Ectodermal cell (in vitro differentiated cells): ENCODE results near the gene UVRAG.
"Not testable (repeated sequence)": the region's sequence is repeated elsewhere in the genome, so short reads cannot be mapped to it uniquely, and the experiment has no call there.

Experiments
- H3K27ac ChIP-seq: 2 replicates; pipeline ENCODE4 v1.7.0; 2013; ENCODE audit warnings: mild to moderate bottlenecking, low read depth, low read length; ENCODE audit not compliant: insufficient read depth, poor library complexity, severe bottlenecking
- H3K27me3 ChIP-seq: 2 replicates; pipeline ENCODE4 v1.7.0; 2013; ENCODE audit warnings: mild to moderate bottlenecking, low read length; ENCODE audit not compliant: insufficient read depth, control insufficient read depth, poor library complexity, severe bottlenecking
- H3K36me3 ChIP-seq: one replicate; pipeline ENCODE4 v1.7.0; 2013; ENCODE audit warnings: low read length; ENCODE audit not compliant: control insufficient read depth, insufficient read depth
- H3K4me1 ChIP-seq: one replicate; pipeline ENCODE4 v1.7.0; 2013; ENCODE audit warnings: low read length; ENCODE audit not compliant: control insufficient read depth, insufficient read depth
- H3K4me3 ChIP-seq: 2 replicates; pipeline ENCODE4 v1.7.0; 2013; ENCODE audit warnings: low read depth, low read length, control low read depth; ENCODE audit not compliant: insufficient read depth
- H3K9me3 ChIP-seq: 2 replicates; pipeline ENCODE4 v1.7.0; 2013; ENCODE audit warnings: mild to moderate bottlenecking, low read length, moderate library complexity; ENCODE audit not compliant: control insufficient read depth
- WGBS, 2 experiments: methylation state at CpG; one replicate each; pipeline ENCODE4 v1.1.7; 2013; ENCODE audit warnings: missing lambda C conversion rate in 2 of 2; 5-methylcytosine and 5-hydroxymethylcytosine counted together

UVRAG gene

GRCh38 chr11:76073724-76074123 is 258.7 kb downstream of the UVRAG start:
- H3K36me3 ChIP-seq: no peaks in the 10 kb centered on the region
- no peak overlapping the region for H3K27ac ChIP-seq
- no peaks in the 10 kb centered on the region for H3K27me3 ChIP-seq
- H3K9me3 ChIP-seq: no peaks in the 10 kb centered on the region
- H3K4me3 ChIP-seq: no peak overlapping the region
- 100% methylated on average over 1 of the region's 1 CpG for WGBS, 2 experiments
- no peaks in the 10 kb centered on the region for H3K4me1 ChIP-seq

- no peak overlapping the region for H3K4me3 ChIP-seq
- H3K9me3 ChIP-seq: no peaks in the 10 kb centered on the region
- H3K4me1 ChIP-seq: no peaks in the 10 kb centered on the region
- no peak overlapping the region for H3K27ac ChIP-seq
- H3K27me3 ChIP-seq: no peaks in the 10 kb centered on the region
- no peaks in the 10 kb centered on the region for H3K36me3 ChIP-seq
- 78 to 91% methylated on average over 1 of the region's 1 CpG for WGBS, 2 experiments
These were observed 259.4 kb downstream of the UVRAG start for GRCh38 chr11:76074148-76075095.

- Histone ChIP-seq H3K9me3 (no peaks in the 10 kb centered on the region), H3K4me1 (no peaks in the 10 kb centered on the region), H3K4me3 (no peak overlapping the region), H3K27me3 (no peaks in the 10 kb centered on the region), H3K36me3 (no peaks in the 10 kb centered on the region), H3K27ac (no peak overlapping the region)
- 95 to 97% methylated on average over 2 of the region's 2 CpGs for WGBS, 2 experiments
These were observed 260.7 kb downstream of the UVRAG start for GRCh38 chr11:76075716-76076115.

- 87 to 92% methylated on average over 4 of the region's 4 CpGs for WGBS, 2 experiments
- not testable (repeated sequence) for H3K27me3 ChIP-seq, H3K9me3 ChIP-seq, H3K36me3 ChIP-seq, H3K4me3 ChIP-seq, H3K4me1 ChIP-seq, H3K27ac ChIP-seq
These were observed 261.2 kb downstream of the UVRAG start for GRCh38 chr11:76076253-76076652.

- Histone ChIP-seq H3K27me3 (no peaks in the 10 kb centered on the region), H3K4me1 (no peaks in the 10 kb centered on the region), H3K9me3 (no peaks in the 10 kb centered on the region), H3K36me3 (no peaks in the 10 kb centered on the region), H3K27ac (no peak overlapping the region), H3K4me3 (no peak overlapping the region)
- WGBS, 2 experiments: 92 to 100% methylated on average over 1 of the region's 1 CpG
These were observed 261.7 kb downstream of the UVRAG start for GRCh38 chr11:76076749-76077148.

GRCh38 chr11:76077575-76078150 is 262.7 kb downstream of the UVRAG start:
- Histone ChIP-seq H3K27ac (no peak overlapping the region), H3K36me3 (no peaks in the 10 kb centered on the region), H3K27me3 (no peaks in the 10 kb centered on the region), H3K4me1 (no peaks in the 10 kb centered on the region), H3K9me3 (no peaks in the 10 kb centered on the region), H3K4me3 (no peak overlapping the region)
- WGBS, 2 experiments: 92 to 100% methylated on average over 1 of the region's 1 CpG

- H3K9me3 ChIP-seq, H3K4me3 ChIP-seq, H3K36me3 ChIP-seq, H3K27me3 ChIP-seq, H3K27ac ChIP-seq, H3K4me1 ChIP-seq: not testable (repeated sequence)
- WGBS, 2 experiments: 92% methylated on average over 5 of the region's 5 CpGs
These were observed 266.1 kb downstream of the UVRAG start for GRCh38 chr11:76081084-76081483.

GRCh38 chr11:76083563-76084451 is 268.8 kb downstream of the UVRAG start:
- H3K36me3 ChIP-seq: no peaks in the 10 kb centered on the region
- no peak overlapping the region for H3K27ac ChIP-seq
- H3K4me3 ChIP-seq: no peak overlapping the region
- no peaks in the 10 kb centered on the region for H3K9me3 ChIP-seq
- 95 to 98% methylated on average over 5 of the region's 7 CpGs for WGBS, 2 experiments
- no peaks in the 10 kb centered on the region for H3K27me3 ChIP-seq
- no peaks in the 10 kb centered on the region for H3K4me1 ChIP-seq

GRCh38 chr11:76085270-76085669 is 270.3 kb downstream of the UVRAG start:
- WGBS, 2 experiments: 55 to 71% methylated on average over 1 of the region's 1 CpG
- Histone ChIP-seq H3K4me3 (no peak overlapping the region), H3K36me3 (no peaks in the 10 kb centered on the region), H3K9me3 (no peaks in the 10 kb centered on the region), H3K4me1 (no peaks in the 10 kb centered on the region), H3K27ac (no peak overlapping the region), H3K27me3 (no peaks in the 10 kb centered on the region)
